Astrocyte of the spinal cord (primary cell): ENCODE data around the gene INS.
"Not testable (repeated sequence)": the region's sequence is repeated elsewhere in the genome, so short reads cannot be mapped to it uniquely, and the experiment has no call there.

ENCODE experiments used
- DNase-seq: peaks from one replicate; pipeline ENCODE4 v3.0.0; 2011; ENCODE audit warnings: low read depth, low spot score
- H3K4me3 ChIP-seq: 2 replicates; pipeline ENCODE4 v1.5.1; 2011; ENCODE audit warnings: low read depth, mild to moderate bottlenecking, low read length, moderate library complexity
- CTCF ChIP-seq: IDR thresholded peaks from 2 replicates; pipeline ENCODE4 v1.5.1; 2012; ENCODE audit warnings: low read depth, mild to moderate bottlenecking, low read length, inconsistent platforms
- in situ Hi-C: cut with HindIII; loops from 2 replicates; pipeline ENCODE4 v1.10.0; 2017; ENCODE audit warnings: low sequenced_read_pairs

Gene INS

GRCh38 chr11:2127482-2128129, 33.4 kb downstream of the INS start:
- DNase-seq, result no peak
- TF ChIP-seq CTCF, result no peak
- in situ Hi-C loops, result no loop called here
- H3K4me3 ChIP-seq, result no peak overlapping the region

GRCh38 chr11:2126520-2127085, 34.4 kb downstream of the INS start:
- in situ Hi-C loops, result no loop called here
- H3K4me3 ChIP-seq, result no peak overlapping the region
- DNase-seq, result no peak
- no peak for TF ChIP-seq CTCF

- DNase-seq, in situ Hi-C loops: not testable (repeated sequence)
Observed at GRCh38 chr11:2124736-2125484, 36.1 kb downstream of the INS start.

GRCh38 chr11:2123628-2123960, 37.4 kb downstream of the INS start:
- TF ChIP-seq CTCF, result no peak
- H3K4me3 ChIP-seq, result no peak overlapping the region
- in situ Hi-C loops, result no loop called here
- no peak for DNase-seq

More at GRCh38 chr11:2124736-2125484, 36.1 kb downstream of the INS start:
- H3K4me3 ChIP-seq, result not testable (repeated sequence)

GRCh38 chr11:2122907-2123627, 37.9 kb downstream of the INS start:
- no peak for DNase-seq
- in situ Hi-C loops, result no loop called here
- peak; percentile 13 for TF ChIP-seq CTCF
- no peak overlapping the region for H3K4me3 ChIP-seq

- no peak for TF ChIP-seq CTCF
- in situ Hi-C loops, result no loop called here
- DNase-seq, result peak; percentile 78
- H3K4me3 ChIP-seq, result no peak overlapping the region
Observed at GRCh38 chr11:2122222-2122906, 38.6 kb downstream of the INS start.
